Osteocyte (in vitro differentiated cells): ENCODE results near the gene ARMC2. TPM values are rescaled to one million over a fixed set of nuclear protein-coding genes. Genes with fewer than 3 reads are reported as not detected.

Experiments
- DNase-seq: peaks from one replicate; pipeline ENCODE4 v3.0.0; 2021; ENCODE audit warnings: mixed read lengths; ENCODE audit not compliant: unreplicated experiment; ENCODE audit errors: extremely low spot score
- H3K27ac Mint-ChIP-seq: one replicate; pipeline ENCODE4 v1.8.0; 2021; ENCODE audit warnings: mild to moderate bottlenecking, mixed read lengths; ENCODE audit not compliant: unreplicated experiment
- H3K27me3 Mint-ChIP-seq: one replicate; pipeline ENCODE4 v1.8.0; 2021; ENCODE audit warnings: mixed read lengths; ENCODE audit not compliant: unreplicated experiment
- H3K36me3 Mint-ChIP-seq: one replicate; pipeline ENCODE4 v1.8.0; 2021; ENCODE audit warnings: mixed read lengths; ENCODE audit not compliant: unreplicated experiment
- H3K4me1 Mint-ChIP-seq: one replicate; pipeline ENCODE4 v1.8.0; 2021; ENCODE audit warnings: mixed read lengths; ENCODE audit not compliant: unreplicated experiment
- H3K4me3 Mint-ChIP-seq: one replicate; pipeline ENCODE4 v1.8.0; 2021; ENCODE audit warnings: mild to moderate bottlenecking, moderate library complexity, mixed read lengths; ENCODE audit not compliant: unreplicated experiment
- H3K9me3 Mint-ChIP-seq: one replicate; pipeline ENCODE4 v1.8.0; 2021; ENCODE audit warnings: mixed read lengths; ENCODE audit not compliant: unreplicated experiment
- CTCF ChIP-seq: fragments of 200-600 bp; sonication (generic); IDR thresholded peaks from 2 replicates; pipeline ENCODE4 v1.5.0; 2021; ENCODE audit warnings: antibody characterized with exemption, mild to moderate bottlenecking, moderate library complexity
- total RNA-seq: library from RNA; stranded (reverse); gene quantifications from 2 replicates; pipeline ENCODE4 v1.2.1, GENCODE V29; 2021

ARMC2 gene
- total RNA-seq, 1 donor from 2014 or later: 8.3 TPM

- H3K36me3 Mint-ChIP-seq: peaks cover 19% of the 10 kb centered on the region
- H3K27ac Mint-ChIP-seq: no peak overlapping the region
- no peaks in the 10 kb centered on the region for H3K9me3 Mint-ChIP-seq
- DNase-seq: no peak
- TF ChIP-seq CTCF: no peak
- H3K4me3 Mint-ChIP-seq: no peak overlapping the region
- H3K4me1 Mint-ChIP-seq: no peaks in the 10 kb centered on the region
- no peaks in the 10 kb centered on the region for H3K27me3 Mint-ChIP-seq
These were observed 151.2 kb downstream of the ARMC2 start for GRCh38 chr6:108999428-108999827.

GRCh38 chr6:109000289-109000688, 152.1 kb downstream of the ARMC2 start:
- no peaks in the 10 kb centered on the region for H3K4me1 Mint-ChIP-seq
- no peaks in the 10 kb centered on the region for H3K9me3 Mint-ChIP-seq
- no peak overlapping the region for H3K27ac Mint-ChIP-seq
- TF ChIP-seq CTCF: no peak
- DNase-seq: no peak
- no peaks in the 10 kb centered on the region for H3K27me3 Mint-ChIP-seq
- no peak overlapping the region for H3K4me3 Mint-ChIP-seq
- H3K36me3 Mint-ChIP-seq: peaks cover 19% of the 10 kb centered on the region

GRCh38 chr6:109001291-109001894, 153.2 kb downstream of the ARMC2 start:
- no peak for TF ChIP-seq CTCF
- Mint-ChIP-seq H3K9me3 (no peaks in the 10 kb centered on the region), H3K4me1 (no peaks in the 10 kb centered on the region), H3K36me3 (peaks cover 19% of the 10 kb centered on the region), H3K27me3 (no peaks in the 10 kb centered on the region), H3K27ac (no peak overlapping the region), H3K4me3 (no peak overlapping the region)
- no peak for DNase-seq

GRCh38 chr6:109002051-109002697, 154.0 kb downstream of the ARMC2 start:
- no peak for TF ChIP-seq CTCF
- peaks cover 15% of the 10 kb centered on the region for H3K36me3 Mint-ChIP-seq
- no peak for DNase-seq
- no peak overlapping the region for H3K27ac Mint-ChIP-seq
- H3K4me3 Mint-ChIP-seq: no peak overlapping the region
- H3K27me3 Mint-ChIP-seq: no peaks in the 10 kb centered on the region
- H3K4me1 Mint-ChIP-seq: no peaks in the 10 kb centered on the region
- no peaks in the 10 kb centered on the region for H3K9me3 Mint-ChIP-seq

GRCh38 chr6:109002882-109003281, 154.7 kb downstream of the ARMC2 start:
- H3K27ac Mint-ChIP-seq: no peak overlapping the region
- no peak for TF ChIP-seq CTCF

More at GRCh38 chr6:109002882-109003281, 154.7 kb downstream of the ARMC2 start:
- Mint-ChIP-seq H3K4me3 (no peak overlapping the region), H3K4me1 (peaks cover 4% of the 10 kb centered on the region), H3K9me3 (no peaks in the 10 kb centered on the region), H3K36me3 (peaks cover 14% of the 10 kb centered on the region), H3K27me3 (no peaks in the 10 kb centered on the region)
- no peak for DNase-seq
